K562 (cell line): ENCODE data around the gene SOX6. TPM values are rescaled to one million over a fixed set of nuclear protein-coding genes. Genes with fewer than 3 reads are reported as not detected.
A peak's percentile ranks its signal among the peaks of the same experiment; 100 is the strongest.

Experiments
- ATAC-seq: fragments of 200-7000 bp; cut with Tn5 transposase; 3 replicates; pipeline ENCODE4 v1.9.1; 2020; ENCODE audit warnings: moderate library complexity
- BruUV-seq: library from RNA; stranded (reverse); fragments of 400-500 nt; replicated peaks from 2 replicates; lab custom pipeline; 2021; lab: Mats Ljungman, UMichigan
- CTCF ChIA-PET: fragments of 300-600 bp; formaldehyde crosslinking; extraction: SDS; loops from one replicate; lab custom pipeline; 2021; ENCODE audit warnings: low intra/inter-chr PET ratio; lab: Yijun Ruan, JAX
- POLR2A ChIA-PET: fragments of 300-600, 350-650 bp; sonication (Branson Sonifier 250); formaldehyde crosslinking; extraction: SDS; loops from one replicate; lab custom pipeline; 2021; ENCODE audit warnings: antibody characterized with exemption, inconsistent platforms; lab: Yijun Ruan, JAX
- DNase-seq, 4 experiments: peaks; one replicate each; pipeline versions ENCODE4 v3.0.0 to v3.0.0-alpha.2; 2011 to 2018; ENCODE audit warnings: low spot score in 3 of 4, mixed read lengths in 3 of 4; ENCODE audit errors: extremely low read depth in 1 of 4
- FAIRE-seq: peaks from 2 replicates; lab custom pipeline; 2011; peaks lifted over from hg19 to GRCh38; lab: Jason Lieb, UNC
- H2AFZ ChIP-seq: 2 replicates; pipeline ENCODE4 v1.6.0; 2011; ENCODE audit warnings: low read depth, low read length, control low read depth, inconsistent platforms
- H3K27ac ChIP-seq: fragments of 200-600 bp; 3 replicates; pipeline ENCODE4 v1.8.0; 2011; ENCODE audit warnings: low read depth, mild to moderate bottlenecking, control low read depth, inconsistent platforms, low read length, moderate library complexity, mixed read lengths; ENCODE audit errors: extremely low read depth
- H3K27me3 ChIP-seq, 2 experiments: fragments of 300-600 bp in 1 of 2; 2 replicates in 1 of 2; 3 replicates in 1 of 2; pipeline versions ENCODE4 v1.6.0 to v1.8.0; 2011; ENCODE audit warnings: inconsistent platforms in 2 of 2, low read length in 2 of 2, mild to moderate bottlenecking in 1 of 2, mixed read lengths in 1 of 2, moderate library complexity in 1 of 2; ENCODE audit not compliant: control insufficient read depth in 2 of 2, insufficient read depth in 2 of 2
- H3K36me3 ChIP-seq: fragments of 300-600 bp; 3 replicates; pipeline ENCODE4 v1.8.0; 2011; ENCODE audit warnings: mild to moderate bottlenecking, low read length, inconsistent platforms; ENCODE audit not compliant: control insufficient read depth, insufficient read depth
- H3K4me1 ChIP-seq, 2 experiments: fragments of 200-600 bp in 1 of 2; replicated peaks in 1 of 2; 2 replicates in 1 of 2; 3 replicates in 1 of 2; pipeline versions ENCODE4 v1.5.1 to v1.8.0; 2011; ENCODE audit warnings: inconsistent platforms in 2 of 2, low read length in 2 of 2, mild to moderate bottlenecking in 1 of 2, mixed read lengths in 1 of 2, moderate library complexity in 1 of 2; ENCODE audit not compliant: control insufficient read depth in 2 of 2, insufficient read depth in 2 of 2
- H3K4me2 ChIP-seq: 2 replicates; pipeline ENCODE4 v1.6.1; 2011; ENCODE audit warnings: low read length, control low read depth, inconsistent platforms, mixed read lengths; ENCODE audit not compliant: insufficient read depth
- H3K4me3 ChIP-seq: fragments of 200-600 bp; sonication (generic), shearing (Covaris generic); 2 replicates; pipeline ENCODE4 v1.5.1; 2016; ENCODE audit warnings: control low read depth, inconsistent platforms
- H3K79me2 ChIP-seq: fragments of 200-600 bp; 3 replicates; pipeline ENCODE4 v1.8.0; 2011; ENCODE audit warnings: low read length, inconsistent platforms; ENCODE audit not compliant: control insufficient read depth, insufficient read depth
- H3K9ac ChIP-seq, 2 experiments: 2 replicates each; pipeline versions ENCODE4 v1.6.0 to v1.6.1; 2011; ENCODE audit warnings: low read depth in 2 of 2, low read length in 2 of 2, control low read depth in 1 of 2, inconsistent platforms in 1 of 2, mild to moderate bottlenecking in 1 of 2, mixed read lengths in 1 of 2; ENCODE audit not compliant: insufficient read depth in 1 of 2
- H3K9me1 ChIP-seq: one replicate; pipeline ENCODE4 v1.6.0; 2011; ENCODE audit warnings: inconsistent platforms, mild to moderate bottlenecking, low read length, moderate library complexity; ENCODE audit not compliant: control insufficient read depth, insufficient read depth
- H3K9me3 ChIP-seq: replicated peaks from 2 replicates; pipeline ENCODE4 v1.5.1; 2011; ENCODE audit warnings: low read depth, low read length, inconsistent platforms; ENCODE audit not compliant: control insufficient read depth, insufficient read depth
- H4K20me1 ChIP-seq: replicated peaks from 2 replicates; pipeline ENCODE4 v1.6.1; 2011; ENCODE audit warnings: low read length, inconsistent platforms, mixed read lengths; ENCODE audit not compliant: control insufficient read depth, insufficient read depth
- C11orf30 ChIP-seq: fragments of 450-650 bp; IDR thresholded peaks from 2 replicates; pipeline ENCODE4 v1.6.1; 2016; ENCODE audit warnings: low read depth, mild to moderate bottlenecking
- MAFF ChIP-seq: IDR thresholded peaks from 2 replicates; pipeline ENCODE4 v1.6.1; 2012; ENCODE audit warnings: low read length, improper control_type of control experiment
- MAFG ChIP-seq: fragments of 450-650 bp; conservative IDR thresholded peaks from 2 replicates; pipeline ENCODE4 v1.6.1; 2016; ENCODE audit warnings: missing genetic modification characterization, missing compliant biosample characterization
- MAFK ChIP-seq: IDR thresholded peaks from 2 replicates; pipeline ENCODE4 v1.6.1; 2011; ENCODE audit warnings: low read length, improper control_type of control experiment
- SLC30A9 ChIP-seq: fragments of 250-450 bp; sonication (Bioruptor Pico); IDR thresholded peaks from 2 replicates; pipeline ENCODE4 v1.8.0; 2022; ENCODE audit warnings: mild to moderate bottlenecking, moderate library complexity
- ZNF316 ChIP-seq: fragments of 450-650 bp; IDR thresholded peaks from 2 replicates; pipeline ENCODE4 v1.6.1; 2016
- WGBS: fragments of 100-300 bp; shearing (Covaris generic); methylation state at CpG from one replicate; pipeline ENCODE4 v1.1.6; 2016; ENCODE audit warnings: low coverage, mixed read lengths; ENCODE audit not compliant: insufficient coverage; ENCODE audit errors: missing lambda C conversion rate; 5-methylcytosine and 5-hydroxymethylcytosine counted together
- in situ Hi-C: fragments of 300-500 bp; cut with MboI; formaldehyde crosslinking; loops from 4 replicates; pipeline ENCODE4 v1.15.0; 2018; ENCODE audit warnings: inconsistent platforms, mixed read lengths
- intact Hi-C: fragments of 100-400 bp; cut with micrococcal nuclease; formaldehyde crosslinking; loops from 2 replicates; pipeline ENCODE4 v1.14.2; 2022
- polyA plus RNA-seq, 8 experiments: library from polyadenylated mRNA; depleted of rRNA in 4 of 8; stranded (reverse) in 5 of 8; unstranded in 3 of 8; fragments of >200 nt; fragmentation: Nextera tagmentation in 2 of 8; fragmentation: Illumina TruSeq in 1 of 8; extraction: Ambion mirVana in 2 of 8; extraction: Trizol in 1 of 8; gene quantifications; 2 replicates each; pipeline versions ENCODE4 v1.2.1 to v1.2.3, GENCODE V29; 2011 to 2014; ENCODE audit warnings: inconsistent platforms in 1 of 8, missing spikeins in 1 of 8
- total RNA-seq, 7 experiments: library from RNA; depleted of rRNA in 6 of 7; stranded (reverse); fragments of >200 nt in 6 of 7; fragmentation: Illumina TruSeq in 2 of 7; extraction: Trizol in 2 of 7; gene quantifications; 2 replicates each; pipeline versions ENCODE4 v1.2.1 to v1.2.3, GENCODE V29; 2011 to 2021; ENCODE audit warnings: low replicate concordance in 1 of 7
- TF ChIP-seq, protein P1 (sequence below): fragments of 250-450 bp; sonication (Bioruptor Pico); IDR thresholded peaks from 2 replicates; pipeline ENCODE4 v1.5.0; 2021

The SOX6 gene
- total and polyA plus RNA-seq, 9 of the 15 experiments (the other 6 are each of a cell fraction or from before 2014, with no cell fraction given) = 0.89 to 8.7 (median 5.7) TPM

DNA sequence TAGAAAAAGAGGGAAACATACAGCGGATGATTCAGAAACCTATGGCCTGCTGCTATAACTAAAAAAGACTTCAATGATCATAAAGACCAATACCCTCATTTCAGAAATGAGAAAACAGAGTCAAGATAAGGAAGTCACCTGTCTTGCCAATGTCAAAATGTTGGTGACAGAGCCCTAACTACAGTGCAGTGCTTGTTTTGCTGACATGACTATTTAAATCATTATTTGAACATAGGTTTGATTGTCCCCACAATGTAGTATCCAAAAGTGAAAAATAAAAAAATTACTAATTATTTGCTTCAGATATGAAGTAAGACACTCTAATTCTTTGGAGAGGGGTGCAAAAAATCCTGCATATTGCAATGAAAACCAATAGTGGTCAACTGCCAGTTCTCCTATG lies 115.7 kb downstream of the SOX6 start:
- H2AFZ ChIP-seq = no peak overlapping the region
- no TSS peak for BruUV-seq
- H3K9ac ChIP-seq = no peak overlapping the region
- ATAC-seq = no peak
- H3K4me2 ChIP-seq = no peak overlapping the region
- no peak for DNase-seq
- FAIRE-seq = no peak
- in situ Hi-C loops = no loop called here
- no peaks in the 10 kb centered on the region for H3K36me3 ChIP-seq
- no peaks in the 10 kb centered on the region for H3K9me1 ChIP-seq
- 44% methylated on average over 1 of the region's 1 CpG for WGBS
- CTCF ChIA-PET = no interaction called here
- H3K4me3 ChIP-seq = no peak overlapping the region
- no peaks in the 10 kb centered on the region; a peak in 1 of 5 replicates for H3K27me3 ChIP-seq
- no peaks in the 10 kb centered on the region for H3K9me3 ChIP-seq
- TF ChIP-seq, protein P1, sequence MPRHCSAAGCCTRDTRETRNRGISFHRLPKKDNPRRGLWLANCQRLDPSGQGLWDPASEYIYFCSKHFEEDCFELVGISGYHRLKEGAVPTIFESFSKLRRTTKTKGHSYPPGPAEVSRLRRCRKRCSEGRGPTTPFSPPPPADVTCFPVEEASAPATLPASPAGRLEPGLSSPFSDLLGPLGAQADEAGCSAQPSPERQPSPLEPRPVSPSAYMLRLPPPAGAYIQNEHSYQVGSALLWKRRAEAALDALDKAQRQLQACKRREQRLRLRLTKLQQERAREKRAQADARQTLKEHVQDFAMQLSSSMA (CRISPR knock-in tag) = no peak
- TF ChIP-seq MAFK (peak; percentile 86), ZNF316 (peak; percentile 92), SLC30A9 (no peak), MAFG (tag) (peak; percentile 70), C11orf30 (peak; percentile 85), MAFF (peak; percentile 85)
- TF ChIP-seq, all 486 proteins: peak for 5
- Histone ChIP-seq H3K27ac (no peak overlapping the region), H4K20me1 (no peaks in the 10 kb centered on the region), H3K79me2 (no peaks in the 10 kb centered on the region), H3K4me1 (peaks cover 0 to 10% of the 10 kb centered on the region in 2 experiments; a peak in 2 of 5 replicates)
- intact Hi-C loops = no loop called here
- POLR2A ChIA-PET = no interaction called here
